ENCODE data around the gene CXCR4. TPM values are rescaled to one million over a fixed set of nuclear protein-coding genes. Genes with fewer than 3 reads are reported as not detected.

The CXCR4 gene
- polyA plus RNA-seq, 1 of the 3 experiments (the other 2 are of a cell fraction), result 0.48 TPM

DNA sequence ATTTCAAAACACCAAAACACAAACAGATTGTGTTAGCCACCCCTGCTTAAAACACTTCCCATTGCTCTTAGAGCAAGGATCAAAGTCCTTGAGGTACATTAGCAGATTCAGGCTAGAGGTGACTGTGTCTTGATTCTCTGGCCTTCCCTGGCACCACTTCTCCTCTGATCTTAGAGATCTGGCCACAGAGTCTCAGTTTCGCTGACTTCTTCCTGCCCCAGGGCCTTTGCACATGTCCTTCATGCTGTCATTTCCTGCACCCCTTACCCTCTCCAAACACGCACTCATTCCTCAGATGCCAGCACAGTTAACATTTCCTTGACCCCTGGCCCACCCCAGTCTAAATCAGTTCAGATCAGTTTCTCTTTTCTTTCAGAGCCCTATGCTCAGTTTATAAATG lies 16.9 kb downstream of the CXCR4 start:
- H3F3A ChIP-seq (replicated peaks; ENCODE audit: insufficient read depth), result no peaks in the 10 kb centered on the region
- H3K27me3 ChIP-seq (ENCODE audit: insufficient read depth), result no peaks in the 10 kb centered on the region
- no peaks in the 10 kb centered on the region for H4K20me1 ChIP-seq (ENCODE audit: insufficient read depth)
- H2AFZ ChIP-seq (ENCODE audit: low read depth), result no peak overlapping the region
- TF ChIP-seq TEAD4 (IDR thresholded peaks at IDR 0.05; ENCODE audit: borderline replicate concordance, insufficient read depth) (no peak), RFX5 (IDR thresholded peaks at IDR 0.05; ENCODE audit: low read length) (no peak)
- TF ChIP-seq, protein P1, sequence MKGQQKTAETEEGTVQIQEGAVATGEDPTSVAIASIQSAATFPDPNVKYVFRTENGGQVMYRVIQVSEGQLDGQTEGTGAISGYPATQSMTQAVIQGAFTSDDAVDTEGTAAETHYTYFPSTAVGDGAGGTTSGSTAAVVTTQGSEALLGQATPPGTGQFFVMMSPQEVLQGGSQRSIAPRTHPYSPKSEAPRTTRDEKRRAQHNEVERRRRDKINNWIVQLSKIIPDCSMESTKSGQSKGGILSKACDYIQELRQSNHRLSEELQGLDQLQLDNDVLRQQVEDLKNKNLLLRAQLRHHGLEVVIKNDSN (IDR thresholded peaks at IDR 0.05; ENCODE audit: borderline replicate concordance, low read depth), result no peak
- no peaks in the 10 kb centered on the region for H3K9me2 ChIP-seq
- no peaks in the 10 kb centered on the region for H3K4me1 ChIP-seq (ENCODE audit: control insufficient read depth in 1 of 2, insufficient read depth in 2 of 2, low read depth in 1 of 2, low read length in 1 of 2)
- H3K4me2 ChIP-seq, result no peak overlapping the region
- no peaks in the 10 kb centered on the region for H3K79me2 ChIP-seq (ENCODE audit: insufficient read depth)
- H3K9me3 ChIP-seq, result no peaks in the 10 kb centered on the region
- 36% methylated on average over 2 of the region's 2 CpGs for WGBS (ENCODE audit: low lambda C conversion rate)
- ChIA-PET POLR2A (no interaction called here), CTCF (no interaction called here)
- H3K27ac ChIP-seq (ENCODE audit: low read depth in 2 of 2, low read length in 1 of 2), result no peak overlapping the region
- no peak for DNase-seq
- no peaks in the 10 kb centered on the region for H3K36me3 ChIP-seq (replicated peaks in 1 of 2; ENCODE audit: control insufficient read depth in 1 of 2, insufficient read depth in 2 of 2, low read length in 1 of 2)
- H3K9ac ChIP-seq, result no peak overlapping the region
- H3K4me3 ChIP-seq (ENCODE audit: low read depth in 2 of 2, low read length in 1 of 2), result no peak overlapping the region

GRCh38 chr2:136098441-136098840 lies 19.5 kb downstream of the CXCR4 start:
- CTCF ChIA-PET, result no interaction called here
- WGBS (ENCODE audit: low lambda C conversion rate), result 53% methylated on average over 4 of the region's 4 CpGs

More at GRCh38 chr2:136098441-136098840, 19.5 kb downstream of the CXCR4 start:
- no peak for DNase-seq
- TF ChIP-seq MEF2A (IDR thresholded peaks at IDR 0.05; ENCODE audit: borderline replicate concordance, low read depth), result no peak
- TF ChIP-seq MXI1 (IDR thresholded peaks at IDR 0.05; ENCODE audit: low read depth, low read length), result no peak
- TF ChIP-seq, protein P2, sequence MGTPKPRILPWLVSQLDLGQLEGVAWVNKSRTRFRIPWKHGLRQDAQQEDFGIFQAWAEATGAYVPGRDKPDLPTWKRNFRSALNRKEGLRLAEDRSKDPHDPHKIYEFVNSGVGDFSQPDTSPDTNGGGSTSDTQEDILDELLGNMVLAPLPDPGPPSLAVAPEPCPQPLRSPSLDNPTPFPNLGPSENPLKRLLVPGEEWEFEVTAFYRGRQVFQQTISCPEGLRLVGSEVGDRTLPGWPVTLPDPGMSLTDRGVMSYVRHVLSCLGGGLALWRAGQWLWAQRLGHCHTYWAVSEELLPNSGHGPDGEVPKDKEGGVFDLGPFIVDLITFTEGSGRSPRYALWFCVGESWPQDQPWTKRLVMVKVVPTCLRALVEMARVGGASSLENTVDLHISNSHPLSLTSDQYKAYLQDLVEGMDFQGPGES (IDR thresholded peaks at IDR 0.05; ENCODE audit: low read depth, low read length), result no peak
- TF ChIP-seq YY1 (IDR thresholded peaks at IDR 0.05; ENCODE audit: low read depth), result no peak
- TF ChIP-seq, protein P3, sequence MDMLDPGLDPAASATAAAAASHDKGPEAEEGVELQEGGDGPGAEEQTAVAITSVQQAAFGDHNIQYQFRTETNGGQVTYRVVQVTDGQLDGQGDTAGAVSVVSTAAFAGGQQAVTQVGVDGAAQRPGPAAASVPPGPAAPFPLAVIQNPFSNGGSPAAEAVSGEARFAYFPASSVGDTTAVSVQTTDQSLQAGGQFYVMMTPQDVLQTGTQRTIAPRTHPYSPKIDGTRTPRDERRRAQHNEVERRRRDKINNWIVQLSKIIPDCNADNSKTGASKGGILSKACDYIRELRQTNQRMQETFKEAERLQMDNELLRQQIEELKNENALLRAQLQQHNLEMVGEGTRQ (IDR thresholded peaks at IDR 0.05; ENCODE audit: borderline replicate concordance, low read depth, low read length), result no peak
- TF ChIP-seq TEAD4 (IDR thresholded peaks at IDR 0.05; ENCODE audit: borderline replicate concordance, insufficient read depth), result no peak
- no peak for TF ChIP-seq GATA2 (CRISPR knock-in tag; IDR thresholded peaks at IDR 0.05)
- no peak for TF ChIP-seq MAX (IDR thresholded peaks at IDR 0.05; ENCODE audit: low read depth)
- TF ChIP-seq ELF1 (IDR thresholded peaks at IDR 0.05), result no peak
- no peak for TF ChIP-seq SIN3A (IDR thresholded peaks at IDR 0.05; ENCODE audit: borderline replicate concordance, low read depth, low read length)
- TF ChIP-seq, protein P1 (IDR thresholded peaks at IDR 0.05; ENCODE audit: borderline replicate concordance, low read depth), result no peak
- TF ChIP-seq, protein P4, sequence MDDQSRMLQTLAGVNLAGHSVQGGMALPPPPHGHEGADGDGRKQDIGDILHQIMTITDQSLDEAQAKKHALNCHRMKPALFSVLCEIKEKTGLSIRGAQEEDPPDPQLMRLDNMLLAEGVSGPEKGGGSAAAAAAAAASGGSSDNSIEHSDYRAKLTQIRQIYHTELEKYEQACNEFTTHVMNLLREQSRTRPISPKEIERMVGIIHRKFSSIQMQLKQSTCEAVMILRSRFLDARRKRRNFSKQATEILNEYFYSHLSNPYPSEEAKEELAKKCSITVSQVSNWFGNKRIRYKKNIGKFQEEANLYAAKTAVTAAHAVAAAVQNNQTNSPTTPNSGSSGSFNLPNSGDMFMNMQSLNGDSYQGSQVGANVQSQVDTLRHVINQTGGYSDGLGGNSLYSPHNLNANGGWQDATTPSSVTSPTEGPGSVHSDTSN (IDR thresholded peaks at IDR 0.05), result no peak
- TF ChIP-seq EZH2phosphoT487 (IDR thresholded peaks at IDR 0.05; ENCODE audit: borderline replicate concordance, low read depth), result no peak
- no peak for TF ChIP-seq RFX5 (IDR thresholded peaks at IDR 0.05; ENCODE audit: low read length)
- no peak for TF ChIP-seq TCF12 (IDR thresholded peaks at IDR 0.05)
- no peak for TF ChIP-seq FOXM1 (IDR thresholded peaks at IDR 0.05; ENCODE audit: low read depth)
- TF ChIP-seq, protein P5, sequence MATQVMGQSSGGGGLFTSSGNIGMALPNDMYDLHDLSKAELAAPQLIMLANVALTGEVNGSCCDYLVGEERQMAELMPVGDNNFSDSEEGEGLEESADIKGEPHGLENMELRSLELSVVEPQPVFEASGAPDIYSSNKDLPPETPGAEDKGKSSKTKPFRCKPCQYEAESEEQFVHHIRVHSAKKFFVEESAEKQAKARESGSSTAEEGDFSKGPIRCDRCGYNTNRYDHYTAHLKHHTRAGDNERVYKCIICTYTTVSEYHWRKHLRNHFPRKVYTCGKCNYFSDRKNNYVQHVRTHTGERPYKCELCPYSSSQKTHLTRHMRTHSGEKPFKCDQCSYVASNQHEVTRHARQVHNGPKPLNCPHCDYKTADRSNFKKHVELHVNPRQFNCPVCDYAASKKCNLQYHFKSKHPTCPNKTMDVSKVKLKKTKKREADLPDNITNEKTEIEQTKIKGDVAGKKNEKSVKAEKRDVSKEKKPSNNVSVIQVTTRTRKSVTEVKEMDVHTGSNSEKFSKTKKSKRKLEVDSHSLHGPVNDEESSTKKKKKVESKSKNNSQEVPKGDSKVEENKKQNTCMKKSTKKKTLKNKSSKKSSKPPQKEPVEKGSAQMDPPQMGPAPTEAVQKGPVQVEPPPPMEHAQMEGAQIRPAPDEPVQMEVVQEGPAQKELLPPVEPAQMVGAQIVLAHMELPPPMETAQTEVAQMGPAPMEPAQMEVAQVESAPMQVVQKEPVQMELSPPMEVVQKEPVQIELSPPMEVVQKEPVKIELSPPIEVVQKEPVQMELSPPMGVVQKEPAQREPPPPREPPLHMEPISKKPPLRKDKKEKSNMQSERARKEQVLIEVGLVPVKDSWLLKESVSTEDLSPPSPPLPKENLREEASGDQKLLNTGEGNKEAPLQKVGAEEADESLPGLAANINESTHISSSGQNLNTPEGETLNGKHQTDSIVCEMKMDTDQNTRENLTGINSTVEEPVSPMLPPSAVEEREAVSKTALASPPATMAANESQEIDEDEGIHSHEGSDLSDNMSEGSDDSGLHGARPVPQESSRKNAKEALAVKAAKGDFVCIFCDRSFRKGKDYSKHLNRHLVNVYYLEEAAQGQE (IDR thresholded peaks at IDR 0.05; ENCODE audit: low read depth, low read length), result no peak
- TF ChIP-seq SMC3 (IDR thresholded peaks at IDR 0.05; ENCODE audit: low read depth, low read length), result no peak
- TF ChIP-seq RXRA (IDR thresholded peaks at IDR 0.05; ENCODE audit: borderline replicate concordance, low read depth), result no peak
- H2AFZ ChIP-seq (ENCODE audit: low read depth), result no peak overlapping the region
- POLR2A ChIA-PET, result no interaction called here
- H3K36me3 ChIP-seq (replicated peaks in 1 of 2; ENCODE audit: control insufficient read depth in 1 of 2, insufficient read depth in 2 of 2, low read length in 1 of 2), result no peaks in the 10 kb centered on the region
- no peaks in the 10 kb centered on the region for H3F3A ChIP-seq (replicated peaks; ENCODE audit: insufficient read depth)
- H3K4me3 ChIP-seq (ENCODE audit: low read depth in 2 of 2, low read length in 1 of 2), result no peak overlapping the region
- H3K27ac ChIP-seq (ENCODE audit: low read depth in 2 of 2, low read length in 1 of 2), result no peak overlapping the region
- no peaks in the 10 kb centered on the region for H3K27me3 ChIP-seq (ENCODE audit: insufficient read depth)
- no peaks in the 10 kb centered on the region for H3K9me3 ChIP-seq
- H4K20me1 ChIP-seq (ENCODE audit: insufficient read depth), result no peaks in the 10 kb centered on the region
- H3K4me1 ChIP-seq (ENCODE audit: control insufficient read depth in 1 of 2, insufficient read depth in 2 of 2, low read depth in 1 of 2, low read length in 1 of 2), result no peaks in the 10 kb centered on the region
- no peaks in the 10 kb centered on the region for H3K79me2 ChIP-seq (ENCODE audit: insufficient read depth)
- H3K4me2 ChIP-seq, result no peak overlapping the region
- no peaks in the 10 kb centered on the region for H3K9me2 ChIP-seq
- no peak overlapping the region for H3K9ac ChIP-seq

Data from SK-N-SH (cell line).